ENCODE data around the gene ARID4B. TPM values are rescaled to one million over a fixed set of nuclear protein-coding genes. Genes with fewer than 3 reads are reported as not detected.

The ARID4B gene
- total and polyA plus RNA-seq, 2 of the 13 experiments (the other 11 are each of a cell fraction or from before 2014, with no cell fraction given): 9.7 to 24.6 TPM

DNA sequence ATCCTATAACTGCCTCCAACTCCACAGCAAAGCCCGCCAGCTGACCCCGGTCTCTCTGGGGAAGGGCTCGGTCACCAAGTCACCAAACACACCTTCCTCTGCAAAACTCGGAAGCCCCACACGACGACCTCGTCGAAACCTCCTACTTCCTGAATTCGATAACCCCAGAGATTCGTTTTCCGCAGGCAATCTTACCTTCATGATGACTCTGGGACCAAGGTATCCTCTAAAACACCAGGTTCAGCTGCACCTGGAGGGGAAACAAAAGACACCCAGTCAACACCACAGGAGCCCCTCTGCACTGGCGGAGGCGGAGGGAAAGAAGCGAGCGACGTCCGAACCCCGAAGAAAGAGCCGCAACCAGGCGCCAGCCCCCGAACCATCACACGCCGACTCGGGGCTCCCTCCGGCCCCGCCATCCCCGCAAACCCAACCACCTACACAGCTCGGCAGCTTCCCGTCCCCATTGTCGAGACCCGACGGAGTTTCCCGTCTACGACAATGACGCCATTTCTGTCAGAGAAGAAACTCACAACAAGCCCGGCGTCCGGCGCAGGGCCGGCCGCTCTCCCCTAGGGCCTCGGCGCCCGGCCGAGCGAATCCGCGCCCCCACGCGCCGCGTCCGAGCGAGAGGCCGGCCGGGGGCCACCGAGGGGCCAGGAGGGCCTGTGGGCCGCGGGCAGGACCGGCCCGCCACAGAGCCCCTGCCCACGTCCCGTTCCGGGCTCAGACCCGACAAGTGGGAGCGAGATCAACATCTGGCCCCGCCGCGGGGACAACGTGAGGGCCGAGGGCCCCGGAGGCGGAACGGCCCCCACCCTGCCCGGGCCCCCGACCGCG, 1.0 kb downstream of the ARID4B start (continued):
- TF ChIP-seq SIN3A (IDR thresholded peaks at IDR 0.05; ENCODE audit: borderline replicate concordance, low read depth, low read length) (no peak; the same call in 1 of the 2 replicates), PCBP1 (IDR thresholded peaks at IDR 0.05; ENCODE audit: borderline replicate concordance, low read depth, low read length) (no peak), MEIS2 (CRISPR knock-in tag; IDR thresholded peaks at IDR 0.05) (no peak; the same call in 1 of the 2 replicates), RAD21 (CRISPR knock-in tag; IDR thresholded peaks at IDR 0.05) (0 out of 2 replicates have a peak, but pooled peaks have one; percentile 27), KMT2B (CRISPR knock-in tag; IDR thresholded peaks at IDR 0.05) (no peak), MYC (CRISPR knock-in tag; IDR thresholded peaks at IDR 0.05; ENCODE audit: borderline replicate concordance) (peak; percentile 21; the same call in 1 of the 2 replicates), ZNF780A (CRISPR knock-in tag; IDR thresholded peaks at IDR 0.05) (no peak), GABPB1 (CRISPR knock-in tag; IDR thresholded peaks at IDR 0.05) (no peak), RARA (CRISPR knock-in tag; IDR thresholded peaks at IDR 0.05) (no peak), CHD2 (IDR thresholded peaks at IDR 0.05; ENCODE audit: low read depth, low read length) (no peak), ZSCAN9 (CRISPR knock-in tag; IDR thresholded peaks at IDR 0.05; ENCODE audit: borderline replicate concordance) (no peak), ZNF225 (CRISPR knock-in tag; IDR thresholded peaks at IDR 0.05) (no peak), MLLT10 (CRISPR knock-in tag; IDR thresholded peaks at IDR 0.05) (no peak), ZNF446 (CRISPR knock-in tag; IDR thresholded peaks at IDR 0.05) (no peak), RCOR2 (CRISPR knock-in tag; IDR thresholded peaks at IDR 0.05) (no peak), MEF2D (CRISPR knock-in tag; IDR thresholded peaks at IDR 0.05) (no peak)

Data from HepG2 (cell line).